Endothelial cell of umbilical vein (primary cell): ENCODE results near the gene CCDC80. TPM values are rescaled to one million over a fixed set of nuclear protein-coding genes. Genes with fewer than 3 reads are reported as not detected.

Experiments used
- BruUV-seq: library from RNA; stranded (reverse); fragments of 400-500 nt; replicated peaks from 2 replicates; lab custom pipeline; 2021; lab: Mats Ljungman, UMichigan
- CTCF ChIA-PET: fragments of 300-600, 350-600 bp; sonication (Branson Sonifier 250); formaldehyde crosslinking; loops from one replicate; lab custom pipeline; 2021; ENCODE audit warnings: antibody characterized with exemption, inconsistent platforms; lab: Charles Lee
- POLR2A ChIA-PET: fragments of 300-600, 350-600 bp; sonication (Branson Sonifier 250); formaldehyde crosslinking; loops from one replicate; lab custom pipeline; 2021; ENCODE audit warnings: antibody characterized with exemption, inconsistent platforms; lab: Charles Lee
- DNase-seq: peaks from one replicate; pipeline ENCODE4 v3.0.0-alpha.2; 2011; ENCODE audit warnings: low read depth, low spot score
- FAIRE-seq: peaks from 2 replicates; lab custom pipeline; 2011; peaks lifted over from hg19 to GRCh38; lab: Jason Lieb, UNC
- H2AFZ ChIP-seq: 2 replicates; pipeline ENCODE4 v1.6.0; 2012; ENCODE audit warnings: low read depth, low read length, control low read depth, inconsistent platforms
- H3K27ac ChIP-seq: 2 replicates; pipeline ENCODE4 v1.5.1; 2011; ENCODE audit warnings: low read depth, mild to moderate bottlenecking, control low read depth, low read length, moderate library complexity; ENCODE audit not compliant: insufficient read depth
- H3K27me3 ChIP-seq, 2 experiments: 2 replicates each; pipeline versions ENCODE4 v1.6.0 to v1.6.1; 2011; ENCODE audit warnings: low read length in 2 of 2, mixed read lengths in 1 of 2; ENCODE audit not compliant: control insufficient read depth in 2 of 2, insufficient read depth in 2 of 2
- H3K36me3 ChIP-seq, 2 experiments: 2 replicates in 1 of 2; 3 replicates in 1 of 2; pipeline ENCODE4 v1.5.1; 2011; ENCODE audit warnings: low read length in 2 of 2, mild to moderate bottlenecking in 1 of 2, moderate library complexity in 1 of 2; ENCODE audit not compliant: control insufficient read depth in 2 of 2, insufficient read depth in 2 of 2; ENCODE audit errors: extremely low read depth in 1 of 2
- H3K4me1 ChIP-seq: 3 replicates; pipeline ENCODE4 v1.5.1; 2011; ENCODE audit warnings: mild to moderate bottlenecking, low read length; ENCODE audit not compliant: control insufficient read depth, insufficient read depth; ENCODE audit errors: extremely low read depth
- H3K4me2 ChIP-seq: 2 replicates; pipeline ENCODE4 v1.6.1; 2011; ENCODE audit warnings: low read length, control low read depth, mixed read lengths; ENCODE audit not compliant: insufficient read depth
- H3K4me3 ChIP-seq, 3 experiments: fragments of 200-600 bp in 1 of 3; sonication (generic), shearing (Covaris generic) in 1 of 3; replicated peaks in 1 of 3; 2 replicates each; pipeline ENCODE4 v1.5.1; 2011 to 2016; ENCODE audit warnings: control low read depth in 3 of 3, low read length in 3 of 3, mild to moderate bottlenecking in 2 of 3, inconsistent platforms in 1 of 3, low read depth in 1 of 3, moderate library complexity in 1 of 3; ENCODE audit not compliant: insufficient read depth in 1 of 3
- H3K79me2 ChIP-seq: 2 replicates; pipeline ENCODE4 v1.6.0; 2012; ENCODE audit warnings: low read length, inconsistent platforms; ENCODE audit not compliant: control insufficient read depth, insufficient read depth
- H3K9ac ChIP-seq: replicated peaks from 2 replicates; pipeline ENCODE3; 2011; ENCODE audit warnings: low read length, control low read depth; ENCODE audit not compliant: insufficient read depth; ENCODE audit errors: extremely low read depth
- H3K9me1 ChIP-seq: replicated peaks from 3 replicates; pipeline ENCODE4 v1.6.0; 2011; ENCODE audit warnings: mild to moderate bottlenecking, low read length; ENCODE audit not compliant: control insufficient read depth, insufficient read depth; ENCODE audit errors: extremely low read depth
- H3K9me3 ChIP-seq: replicated peaks from 2 replicates; pipeline ENCODE4 v1.5.1; 2012; ENCODE audit warnings: low read length, inconsistent platforms; ENCODE audit not compliant: control insufficient read depth, insufficient read depth
- H4K20me1 ChIP-seq: replicated peaks from 2 replicates; pipeline ENCODE3; 2011; ENCODE audit warnings: mild to moderate bottlenecking, low read length; ENCODE audit not compliant: control insufficient read depth, insufficient read depth; ENCODE audit errors: extremely low read depth
- CTCF ChIP-seq, 2 donors: IDR thresholded peaks; 1 replicate in 1 of 2; 2 replicates in 1 of 2; pipeline ENCODE4 v1.5.1; 2011; ENCODE audit warnings: low read length in 2 of 2, mild to moderate bottlenecking in 2 of 2, moderate library complexity in 2 of 2, control low read depth in 1 of 2, inconsistent platforms in 1 of 2, low read depth in 1 of 2; ENCODE audit not compliant: insufficient read depth in 1 of 2; ENCODE audit errors: extremely low read depth in 1 of 2
- EZH2 ChIP-seq: IDR thresholded peaks from 2 replicates; pipeline ENCODE4 v1.6.1; 2012; ENCODE audit warnings: borderline replicate concordance, low read depth, mild to moderate bottlenecking, moderate library complexity, low read length, inconsistent platforms; ENCODE audit not compliant: severe bottlenecking
- GATA2 ChIP-seq: IDR thresholded peaks from 2 replicates; pipeline ENCODE4 v1.7.0; 2011; ENCODE audit warnings: low read depth, mild to moderate bottlenecking, moderate library complexity, mixed read lengths, low read length; ENCODE audit not compliant: insufficient read length, insufficient read depth
- JUN ChIP-seq: IDR thresholded peaks from 2 replicates; pipeline ENCODE4 v1.6.1; 2011; ENCODE audit warnings: borderline replicate concordance, low read depth; ENCODE audit not compliant: insufficient read length, insufficient read depth
- MYC ChIP-seq: IDR thresholded peaks from one replicate; pipeline ENCODE4 v1.6.1; 2011; ENCODE audit warnings: mild to moderate bottlenecking, low read depth, low read length
- POLR2A ChIP-seq: IDR thresholded peaks from 2 replicates; pipeline ENCODE4 v1.6.1; 2012; ENCODE audit warnings: low read depth, mild to moderate bottlenecking, control low read depth, low read length
- POLR2AphosphoS5 ChIP-seq: IDR thresholded peaks from 2 replicates; pipeline ENCODE4 v1.6.1; 2012; ENCODE audit warnings: low read depth, mild to moderate bottlenecking, control low read depth, low read length, moderate library complexity; ENCODE audit not compliant: insufficient read depth
- dilution Hi-C: fragments of 300-500 bp; cut with MboI; formaldehyde crosslinking; loops from one replicate; pipeline ENCODE4 v1.15.0; 2019; ENCODE audit warnings: low sequenced_read_pairs; ENCODE audit not compliant: extremely low pct_ligation_motif_present
- intact Hi-C: fragments of 100-400 bp; cut with micrococcal nuclease; formaldehyde crosslinking; loops from one replicate; pipeline ENCODE4 v1.10.0; 2022
- polyA plus RNA-seq, 4 experiments: library from polyadenylated mRNA; depleted of rRNA in 3 of 4; stranded (reverse) in 3 of 4; unstranded in 1 of 4; fragments of >200 nt; gene quantifications; 2 replicates each; pipeline versions ENCODE4 v1.2.1 to v1.2.3, GENCODE V29; 2011 to 2012; ENCODE audit warnings: missing spikeins in 1 of 4
- total RNA-seq: library from RNA; stranded (reverse); gene quantifications from 2 replicates; pipeline ENCODE4 v1.2.3, GENCODE V29; 2021
- TF ChIP-seq, protein P1 (sequence below): IDR thresholded peaks from 2 replicates; pipeline ENCODE4 v1.6.1; 2011; ENCODE audit not compliant: insufficient read depth, insufficient read length

The CCDC80 gene
- total and polyA plus RNA-seq, 2 donors (not counting 3 experiments of a cell fraction or from before 2014, with no cell fraction given), result 28.4 to 77.2 TPM

- ChIA-PET CTCF (interaction anchor here (1.3 kb wide), 1 partner anchor 47 kb away, joined by 4 read pairs; no protein-coding TSS in a partner anchor), POLR2A (no interaction called here)
- no peak for DNase-seq
- no peaks in the 10 kb centered on the region for H3K79me2 ChIP-seq
- H3K27ac ChIP-seq, result no peak overlapping the region
- H3K9me3 ChIP-seq, result no peaks in the 10 kb centered on the region
- no peak overlapping the region for H2AFZ ChIP-seq
- H3K9me1 ChIP-seq, result no peaks in the 10 kb centered on the region
- TF ChIP-seq POLR2AphosphoS5 (no peak), JUN (no peak), EZH2 (no peak), MYC (no peak), GATA2 (no peak), POLR2A (no peak), CTCF (IDR thresholded peaks at IDR 0.05; ENCODE audit: extremely low read depth in 1 of 2, insufficient read depth in 1 of 2, low read depth in 1 of 2, low read length in 2 of 2) (no peak)
- TF ChIP-seq, protein P1, sequence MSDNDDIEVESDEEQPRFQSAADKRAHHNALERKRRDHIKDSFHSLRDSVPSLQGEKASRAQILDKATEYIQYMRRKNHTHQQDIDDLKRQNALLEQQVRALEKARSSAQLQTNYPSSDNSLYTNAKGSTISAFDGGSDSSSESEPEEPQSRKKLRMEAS, result no peak
- intact Hi-C loops (no loop called here), dilution Hi-C loops (no loop called here)
- no TSS peak for BruUV-seq
- no peaks in the 10 kb centered on the region for H3K36me3 ChIP-seq
- no peak overlapping the region for H3K4me2 ChIP-seq
- no peaks in the 10 kb centered on the region for H3K4me1 ChIP-seq
- H3K27me3 ChIP-seq, result no peaks in the 10 kb centered on the region
- no peak overlapping the region for H3K9ac ChIP-seq
- FAIRE-seq, result no peak
- no peak overlapping the region for H3K4me3 ChIP-seq
- no peaks in the 10 kb centered on the region for H4K20me1 ChIP-seq
These were observed 49.0 kb upstream of the CCDC80 start for GRCh38 chr3:112689989-112690388.
